NCI-H1930 (cell line): ENCODE data around the gene RBFOX2.
"Not testable (repeated sequence)": the region's sequence is repeated elsewhere in the genome, so short reads cannot be mapped to it uniquely, and the experiment has no call there.

Source experiments
- DNase-seq, 2 experiments: peaks; one replicate each; lab custom pipeline; 2025; lab: John Stamatoyannopoulos, UW

Gene RBFOX2

DNA sequence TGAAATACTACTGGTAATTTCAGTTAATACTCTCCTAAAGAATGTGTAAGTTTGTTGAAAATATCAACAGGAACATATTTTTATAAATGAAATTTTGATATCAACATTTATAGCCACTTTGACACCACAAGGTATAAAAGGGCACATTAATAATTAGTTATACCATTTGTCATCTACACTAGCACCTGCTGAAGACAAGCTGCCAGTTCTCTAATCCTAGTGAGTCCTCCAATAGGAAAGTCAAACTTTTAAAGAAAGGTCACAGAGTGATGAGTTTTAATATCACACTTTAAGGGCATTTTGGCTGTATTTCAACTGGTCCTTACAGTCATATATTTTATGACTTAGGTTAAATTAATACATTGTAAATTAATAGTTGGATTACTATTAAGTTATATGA, 258.6 kb downstream of the RBFOX2 start:
- no peak for DNase-seq

- no peak for DNase-seq
These were observed 261.7 kb downstream of the RBFOX2 start for GRCh38 chr22:35766654-35767580.

DNA sequence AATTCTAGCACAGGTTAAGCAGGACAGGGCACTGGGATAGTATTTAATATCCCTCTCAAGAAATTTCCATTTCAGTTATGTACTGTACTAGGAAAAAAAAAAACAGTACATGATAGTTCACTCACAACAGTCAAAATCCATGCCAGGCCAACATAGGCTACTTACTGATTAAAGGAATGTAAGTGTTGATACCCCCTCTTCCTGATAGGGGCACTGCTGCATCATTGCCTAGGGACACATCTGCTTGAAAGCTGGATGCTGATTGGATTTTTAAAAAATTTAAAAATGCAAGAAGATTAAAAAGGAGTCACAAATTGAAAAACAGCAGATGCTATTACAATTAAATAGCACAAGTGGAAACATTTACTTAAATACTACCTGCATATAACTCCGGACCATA, 267.6 kb downstream of the RBFOX2 start:
- no peak for DNase-seq

DNA sequence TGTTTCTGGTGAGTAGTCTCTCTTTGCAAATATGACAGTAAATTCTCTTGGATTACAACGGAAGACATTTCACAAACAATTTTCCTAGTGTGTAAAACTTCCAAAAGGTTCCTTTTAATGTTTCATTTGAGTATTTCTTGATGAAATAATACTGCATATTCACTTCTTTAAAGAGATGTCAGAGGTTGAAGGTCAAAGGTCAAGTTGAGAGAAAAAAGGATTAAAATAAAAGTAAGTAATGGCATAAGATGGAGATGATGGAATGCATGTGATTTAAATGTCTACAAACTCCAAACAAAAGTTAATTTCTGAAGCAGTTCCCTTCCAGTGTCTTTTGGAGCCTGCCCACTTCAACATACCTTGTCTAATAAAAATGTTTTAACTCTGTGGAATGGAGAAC, 270.2 kb downstream of the RBFOX2 start:
- DNase-seq: no peak

DNA sequence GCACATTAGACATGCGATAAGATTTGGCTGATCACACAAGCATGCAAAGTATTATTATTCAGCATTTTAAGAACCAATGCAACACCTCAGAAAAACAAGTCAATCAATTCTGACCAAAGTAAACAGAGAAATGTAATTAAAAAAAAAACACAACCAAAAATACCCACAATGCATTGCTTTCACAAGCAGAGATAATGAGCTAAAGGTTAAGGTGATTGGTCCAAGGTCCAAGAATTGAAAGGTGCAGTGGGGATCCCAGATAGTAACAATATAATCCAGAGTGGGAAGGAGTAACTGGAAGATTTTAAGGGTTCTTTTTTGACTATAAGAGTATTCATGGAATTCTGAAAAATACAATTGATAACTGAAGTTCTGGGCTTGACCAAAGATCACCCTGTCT, 271.9 kb downstream of the RBFOX2 start:
- DNase-seq: no peak

DNA sequence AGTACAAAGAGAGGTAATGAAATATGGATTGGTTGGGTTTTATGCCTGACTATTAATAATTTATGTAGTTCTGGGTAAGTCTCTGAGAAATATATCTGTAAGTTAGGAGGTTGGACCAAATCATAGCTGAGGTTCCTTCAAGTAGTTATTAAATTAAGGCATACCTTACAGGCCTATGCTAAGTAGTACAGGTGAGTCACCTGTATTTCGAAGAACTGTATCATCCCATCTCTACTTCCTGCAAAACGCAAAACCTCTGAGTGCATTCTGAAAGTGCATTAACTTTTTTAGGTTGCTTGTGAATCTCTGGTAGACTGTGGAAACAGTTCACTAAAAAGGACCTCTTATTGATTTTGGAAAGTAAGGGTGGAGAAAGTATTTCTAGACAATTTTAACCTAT, 273.9 kb downstream of the RBFOX2 start:
- no peak for DNase-seq

DNA sequence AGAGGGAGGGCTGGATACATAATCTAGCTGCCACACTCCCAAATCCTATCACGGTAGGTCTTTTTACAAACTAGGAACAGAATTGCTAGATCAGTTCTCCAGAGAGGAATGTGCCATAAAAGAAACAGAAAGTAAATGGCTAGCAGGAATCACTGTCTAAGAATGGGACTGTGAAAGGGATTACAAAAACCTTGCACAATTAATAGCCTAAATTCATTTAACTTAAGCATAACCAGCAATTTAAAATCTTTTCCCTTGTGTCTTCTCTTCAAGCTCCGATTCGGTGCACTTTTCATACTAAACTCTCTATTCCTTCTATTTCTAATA, 275.8 kb downstream of the RBFOX2 start:
- DNase-seq: no peak

GRCh38 chr22:35752006-35752862, 276.4 kb downstream of the RBFOX2 start:
- no peak for DNase-seq

DNA sequence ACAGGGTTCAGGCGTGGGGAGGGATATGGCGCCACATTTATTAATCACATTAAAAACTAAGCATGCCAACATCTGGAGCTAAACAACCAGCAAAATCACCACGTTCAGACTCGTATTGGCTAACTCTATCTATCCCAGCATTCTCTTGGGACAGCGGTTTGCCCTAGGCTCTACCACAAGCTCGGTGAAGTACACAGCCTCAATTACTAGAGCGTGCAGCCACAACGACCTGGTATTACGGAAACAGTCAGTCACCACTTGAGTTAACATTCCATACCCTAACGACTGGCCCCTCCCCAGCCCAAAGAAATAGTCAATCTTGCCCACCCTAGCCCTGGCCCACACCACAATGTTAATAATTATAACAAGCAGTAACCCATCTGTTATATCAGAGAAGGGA, 278.8 kb downstream of the RBFOX2 start:
- no peak for DNase-seq

GRCh38 chr22:35746946-35747703, 281.5 kb downstream of the RBFOX2 start:
- no peak for DNase-seq

DNA sequence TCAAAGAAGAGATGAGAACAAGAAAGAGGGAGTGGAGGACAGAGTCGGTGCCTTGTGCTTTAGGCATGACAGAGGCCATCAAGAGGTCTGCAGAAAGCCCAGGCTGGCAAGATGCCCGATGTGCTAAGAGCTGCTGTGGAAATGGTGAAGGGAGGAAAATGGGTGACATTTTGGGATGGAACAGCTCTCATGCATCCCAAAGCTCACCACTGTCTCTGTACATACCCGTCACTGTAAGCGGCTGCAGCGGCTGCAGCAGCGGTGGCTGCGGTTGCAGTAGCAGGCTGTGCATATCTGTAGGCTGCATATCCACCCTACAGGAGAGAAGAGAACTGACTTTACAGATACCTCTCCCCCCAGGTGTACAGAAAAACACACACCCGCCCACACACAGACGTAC, 282.4 kb downstream of the RBFOX2 start:
- no peak for DNase-seq

DNA sequence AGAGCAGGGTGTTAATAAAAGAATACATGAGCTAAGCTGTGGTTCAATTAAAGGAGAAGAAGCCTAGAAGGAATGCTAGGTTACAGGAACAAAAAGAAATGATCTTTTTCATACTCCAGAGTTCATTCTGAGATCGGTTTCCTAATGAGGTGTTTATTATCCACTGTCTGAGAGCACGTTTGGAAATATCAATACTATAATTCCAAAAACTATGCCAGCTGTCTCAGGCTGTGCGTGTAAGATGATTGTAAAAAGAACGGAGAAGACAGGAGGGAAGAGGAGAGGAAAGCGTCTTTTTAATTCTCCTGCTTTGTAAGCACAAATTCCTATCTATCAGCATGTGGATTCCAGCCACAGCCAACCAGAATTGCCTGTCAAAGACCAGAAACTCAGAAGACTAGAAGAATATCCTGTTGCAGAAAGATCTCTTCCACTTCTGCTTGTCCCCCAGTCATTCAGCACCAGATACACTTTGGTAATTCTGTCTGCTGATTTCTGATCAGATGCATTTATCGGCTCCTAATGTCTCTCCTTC, 285.2 kb downstream of the RBFOX2 start:
- DNase-seq: no peak

DNA sequence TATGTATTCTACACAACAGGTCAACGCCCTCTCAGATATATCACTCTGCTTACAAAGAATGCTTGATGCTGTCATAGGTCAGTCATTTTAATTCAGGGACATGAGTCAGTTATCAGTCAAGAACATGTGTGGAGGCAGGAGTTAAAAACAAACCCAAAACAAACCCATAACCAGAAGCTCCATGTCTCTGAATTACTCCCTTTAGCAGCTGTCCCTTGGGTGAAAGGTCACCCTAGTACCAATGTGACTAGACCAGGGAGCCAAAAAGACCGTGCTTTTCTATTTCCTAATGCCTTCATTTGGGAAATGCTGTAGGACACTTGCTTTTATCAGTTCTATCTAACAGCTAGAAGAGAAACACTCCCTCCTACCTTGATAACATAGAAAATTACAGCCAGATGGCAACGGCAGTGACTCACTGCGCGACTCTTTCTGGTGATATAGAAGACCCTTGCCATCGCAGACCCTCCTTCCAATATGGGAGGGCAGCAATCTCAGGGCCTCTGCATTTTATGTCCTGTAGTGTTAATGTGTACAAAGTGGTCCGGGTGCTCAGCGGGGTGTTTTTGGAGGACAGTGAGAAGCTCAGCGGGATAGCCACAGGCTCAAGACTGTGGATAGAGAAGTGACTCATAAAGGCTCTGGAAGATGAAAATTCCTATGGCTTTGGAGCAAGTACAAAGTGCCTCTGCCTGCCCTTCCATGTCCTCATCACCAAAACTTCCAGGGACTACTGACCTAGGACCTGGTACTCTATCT, 286.1 kb downstream of the RBFOX2 start:
- DNase-seq: no peak

GRCh38 chr22:35740616-35741015, 288.0 kb downstream of the RBFOX2 start:
- no peak for DNase-seq

DNA sequence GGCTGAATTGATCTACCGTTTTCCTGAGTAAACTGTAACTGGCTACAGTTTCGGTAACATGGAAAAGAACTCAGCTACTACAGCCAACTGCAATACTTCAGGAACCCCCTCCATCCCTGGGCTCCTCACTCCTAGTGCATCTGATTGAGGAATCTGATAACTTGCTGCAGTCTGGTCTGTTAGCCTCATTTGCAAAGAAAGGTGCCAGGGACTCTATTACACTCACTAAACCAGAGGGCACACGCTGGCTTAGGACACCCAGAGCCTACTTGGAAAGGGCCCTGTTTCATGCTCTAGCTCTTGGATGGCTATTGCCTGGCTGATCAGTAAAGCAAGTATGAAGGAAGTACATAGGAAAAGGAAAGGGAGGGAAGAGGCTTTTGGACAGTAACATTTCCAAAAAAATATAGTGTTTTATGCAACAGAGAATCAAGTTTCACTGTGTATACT, 288.7 kb downstream of the RBFOX2 start:
- no peak for DNase-seq

DNA sequence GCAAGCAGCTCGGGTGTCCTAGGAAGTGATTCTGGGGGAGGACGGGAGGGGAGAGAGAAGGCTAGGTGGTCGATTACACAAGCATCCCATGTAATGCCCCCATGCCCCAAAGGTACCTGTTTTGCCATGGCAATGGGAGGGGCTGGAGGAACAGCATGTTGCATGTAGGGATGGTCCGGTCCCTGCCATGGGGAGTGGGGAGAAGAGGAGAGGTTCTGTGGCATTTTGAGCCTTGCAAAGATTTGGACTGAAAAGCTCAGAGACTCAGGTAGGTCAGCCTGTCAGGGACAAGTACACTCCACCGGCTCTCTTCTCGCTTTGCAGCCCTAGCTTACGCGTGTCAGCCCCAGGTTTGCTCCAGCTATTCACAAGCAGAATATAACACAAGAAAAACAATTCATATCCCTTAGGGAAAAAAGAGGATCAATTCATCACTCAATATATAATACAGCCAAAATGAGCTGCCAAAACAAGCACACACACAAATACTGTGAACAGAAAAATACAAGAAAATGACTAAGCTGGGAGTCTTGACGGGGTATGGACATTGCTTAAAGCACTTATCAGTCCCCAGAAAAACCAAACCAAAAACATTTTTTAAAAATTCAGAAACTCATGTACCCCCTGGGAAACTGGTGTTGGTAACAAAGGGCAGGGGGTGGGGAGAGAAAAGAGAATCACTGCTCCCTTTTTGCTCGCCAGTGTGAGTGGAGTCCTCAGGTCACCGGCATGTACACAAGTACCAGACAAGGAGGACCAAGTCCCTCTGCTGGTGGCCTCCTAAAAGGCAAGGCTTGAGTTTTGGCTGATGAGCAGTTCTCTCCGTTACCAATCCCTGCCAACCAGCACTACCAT, 289.3 kb downstream of the RBFOX2 start:
- no peak for DNase-seq

DNA sequence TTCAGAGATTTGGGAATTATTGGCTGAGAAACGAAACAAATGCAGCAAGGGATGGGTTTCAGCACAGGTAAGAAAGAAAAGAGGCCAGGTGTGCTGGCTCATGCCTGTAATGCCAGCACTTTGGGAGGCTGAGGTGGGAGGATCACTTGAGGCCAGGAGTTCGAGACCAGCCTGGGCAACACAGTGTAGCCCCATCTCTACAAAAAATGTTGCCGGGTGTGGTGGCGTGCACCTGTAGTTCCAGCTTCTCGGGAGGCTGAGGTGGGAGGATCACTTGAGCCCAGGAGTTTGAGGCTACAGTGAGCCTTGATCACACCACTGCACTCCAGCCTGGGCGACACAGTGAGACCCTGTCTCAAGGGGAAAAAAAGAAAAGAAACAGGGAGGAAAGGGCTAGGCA, 290.7 kb downstream of the RBFOX2 start:
- DNase-seq: not testable (repeated sequence)

DNA sequence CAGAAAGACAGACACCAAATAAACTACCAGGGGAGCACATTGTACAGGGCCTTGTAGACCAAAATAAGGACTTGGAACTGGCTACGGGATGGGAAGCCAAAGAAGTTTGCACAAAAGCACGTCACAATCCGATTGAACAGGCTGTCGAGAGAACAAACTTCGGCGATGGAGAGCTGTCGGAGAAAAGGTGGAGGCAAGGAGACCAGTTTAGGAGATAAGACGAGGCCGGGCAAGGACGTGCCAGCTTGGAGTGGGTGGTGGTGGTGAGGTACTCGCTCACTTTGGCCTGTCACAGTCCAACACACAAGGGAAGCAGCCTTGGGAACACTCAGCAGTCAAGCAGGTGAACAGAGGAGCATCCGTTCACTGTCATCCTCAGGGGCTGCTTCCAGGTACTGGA, 291.9 kb downstream of the RBFOX2 start:
- no peak for DNase-seq

DNA sequence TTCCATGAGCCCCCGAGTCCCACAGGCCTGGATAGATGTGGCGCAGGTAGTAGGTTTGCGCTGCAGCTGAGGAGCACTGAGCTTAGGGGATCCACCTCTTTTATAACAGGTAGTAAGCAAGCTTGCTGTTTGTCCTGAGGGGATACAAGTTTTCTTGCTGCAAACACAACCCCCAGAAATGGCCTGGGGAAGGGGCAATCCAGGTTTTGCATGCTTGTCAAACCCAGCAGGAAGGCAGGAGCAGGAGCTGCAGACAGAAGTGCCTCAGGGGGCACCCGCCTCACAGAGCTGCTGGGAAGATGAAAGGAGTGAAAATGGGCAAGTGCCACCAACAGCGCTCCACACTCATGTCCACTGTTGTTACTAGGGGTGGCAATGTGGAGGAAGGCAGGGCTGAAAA, 292.5 kb downstream of the RBFOX2 start:
- DNase-seq: no peak

DNA sequence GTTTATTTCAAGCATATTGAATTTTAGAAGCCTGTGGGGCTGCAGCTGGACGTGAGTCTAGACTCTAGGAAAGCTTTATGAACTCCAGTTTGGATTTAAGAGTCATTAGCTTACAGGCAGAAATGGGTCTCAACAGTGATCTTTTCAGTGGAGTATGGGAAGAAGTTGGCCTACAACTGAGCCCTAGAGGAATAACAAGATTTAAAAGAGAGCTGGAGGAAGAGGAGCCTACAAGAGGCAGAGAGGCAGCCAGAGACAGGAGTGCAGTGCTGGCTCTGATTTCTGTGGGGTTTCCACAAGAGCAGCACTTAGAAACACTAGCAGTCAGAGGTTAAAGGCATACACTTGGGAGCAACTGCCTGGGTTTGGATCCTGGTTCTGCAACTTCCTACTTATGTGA, 293.1 kb downstream of the RBFOX2 start:
- no peak for DNase-seq

GRCh38 chr22:35734517-35734827, 294.2 kb downstream of the RBFOX2 start:
- DNase-seq: no peak
